Transverse colon (tissue), 4 donors: ENCODE measurements around the gene NFS1. TPM values are rescaled to one million over a fixed set of nuclear protein-coding genes. Genes with fewer than 3 reads are reported as not detected.

Source experiments
- DNase-seq: peaks from one replicate; pipeline ENCODE4 v3.0.0-alpha.2; 2019
- H3K27ac ChIP-seq, 4 donors: fragments of 200-600 bp; sonication (generic); 2 replicates each; pipeline ENCODE4 v1.5.1; 2016 to 2018; ENCODE audit warnings: inconsistent platforms in 4 of 4
- H3K27me3 ChIP-seq: fragments of 200-600 bp; sonication (generic); 2 replicates; pipeline ENCODE4 v1.5.1; 2017; ENCODE audit warnings: inconsistent platforms
- H3K36me3 ChIP-seq, 4 donors: fragments of 200-600 bp; sonication (generic); 2 replicates each; pipeline ENCODE4 v1.5.1; 2017 to 2019; ENCODE audit warnings: inconsistent platforms in 4 of 4
- H3K4me1 ChIP-seq, 4 donors: fragments of 200-600 bp; sonication (generic); 2 replicates each; pipeline ENCODE4 v1.5.1; 2017 to 2020; ENCODE audit warnings: inconsistent platforms in 4 of 4
- H3K4me3 ChIP-seq, 4 donors: fragments of 200-600 bp; sonication (generic); 1 replicate in 1 of 4; 2 replicates in 3 of 4; pipeline versions ENCODE4 v1.5.1 to v1.6.1; 2017 to 2019; ENCODE audit warnings: inconsistent platforms in 4 of 4
- H3K9me3 ChIP-seq, 2 donors: fragments of 200-600 bp; sonication (generic); 2 replicates each; pipeline ENCODE4 v1.5.1; 2017 to 2019; ENCODE audit warnings: inconsistent platforms in 2 of 2
- CTCF ChIP-seq, 5 experiments: fragments of 200-600 bp in 3 of 5; fragments of 450-650 bp in 2 of 5; sonication (generic) in 3 of 5; IDR thresholded peaks; 1 replicate in 2 of 5; 2 replicates in 3 of 5; pipeline ENCODE4 v1.5.1; 2016 to 2017; ENCODE audit warnings: antibody characterized with exemption in 5 of 5, inconsistent platforms in 3 of 5, mild to moderate bottlenecking in 2 of 5, moderate library complexity in 1 of 5
- EP300 ChIP-seq: sonication (generic); formaldehyde crosslinking; IDR thresholded peaks from one replicate; pipeline ENCODE4 v1.6.1; 2017; ENCODE audit warnings: antibody characterized with exemption, low read depth
- POLR2A ChIP-seq: fragments of 450-650 bp; IDR thresholded peaks from one replicate; pipeline ENCODE4 v1.6.1; 2016; ENCODE audit warnings: antibody characterized with exemption, mild to moderate bottlenecking, moderate library complexity
- POLR2AphosphoS5 ChIP-seq, 3 donors: sonication (generic); formaldehyde crosslinking; IDR thresholded peaks; one replicate each; pipeline ENCODE4 v1.6.1; 2016; ENCODE audit warnings: antibody characterized with exemption in 3 of 3
- WGBS, 2 donors: methylation state at CpG; one replicate each; pipeline ENCODE4 v1.1.5; 2018; ENCODE audit warnings: low coverage in 1 of 2; 5-methylcytosine and 5-hydroxymethylcytosine counted together
- in situ Hi-C, 4 donors: fragments of 200-750 bp; cut with MboI; loops; one replicate each; pipeline versions ENCODE4 v1.15.0 to v1.15.1; 2017; ENCODE audit warnings: low sequenced_read_pairs in 3 of 4, low pct_ligation_motif_present in 1 of 4, low pct_unique_long_range_greater_than_20kb in 1 of 4
- intact Hi-C: fragments of 100-400 bp; cut with DNase I; formaldehyde crosslinking; loops from one replicate; pipeline ENCODE4 v1.15.1; 2023; ENCODE audit warnings: low total_unique reads
- total RNA-seq, 4 donors: library from RNA; depleted of rRNA; stranded (reverse); fragments of >200 nt; gene quantifications; one replicate each; pipeline ENCODE4 v1.1.0, GENCODE V29; 2016

Gene NFS1
- total RNA-seq, 4 donors from 2014 or later, result 28.4 to 54.1 (median 42.0) TPM

- DNase-seq, result no peak
- no peaks in the 10 kb centered on the region for H3K9me3 ChIP-seq
- H3K4me3 ChIP-seq, result no peak overlapping the region
- 87 to 94% methylated on average over 2 of the region's 2 CpGs for WGBS, 2 donors
- H3K36me3 ChIP-seq, result peaks cover 0 to 16% (median 5%) of the 10 kb centered on the region in 4 donors
- H3K27ac ChIP-seq, result no peak overlapping the region
- H3K27me3 ChIP-seq, result no peaks in the 10 kb centered on the region
- H3K4me1 ChIP-seq, result peaks cover 12 to 32% (median 28%) of the 10 kb centered on the region in 4 donors
- in situ Hi-C loops, result no loop called here
- no peak for TF ChIP-seq EP300
- peak in 1 of 5 experiments; percentile 18 for TF ChIP-seq CTCF (IDR thresholded peaks at IDR 0.05)
- intact Hi-C loops, result no loop called here
These were observed 77.6 kb downstream of the NFS1 start for GRCh38 chr20:35621560-35621946.

- Histone ChIP-seq H3K9me3 (no peaks in the 10 kb centered on the region), H3K4me3 (no peak overlapping the region), H3K4me1 (peaks cover 12 to 32% (median 29%) of the 10 kb centered on the region in 4 donors), H3K27ac (no peak overlapping the region), H3K36me3 (peaks cover 0 to 10% (median 2%) of the 10 kb centered on the region in 4 donors), H3K27me3 (no peaks in the 10 kb centered on the region)
- 70 to 92% methylated on average over 2 to 11 of the region's 11 CpGs for WGBS, 2 donors
- intact Hi-C loops (no loop called here), in situ Hi-C loops (no loop called here)
- TF ChIP-seq EP300, result no peak
- no peak for TF ChIP-seq CTCF (IDR thresholded peaks at IDR 0.05)
- TF ChIP-seq POLR2AphosphoS5 (IDR thresholded peaks at IDR 0.05), result no peak
- no peak for TF ChIP-seq POLR2A
- no peak for DNase-seq
These were observed 78.2 kb downstream of the NFS1 start for GRCh38 chr20:35620818-35621559.

GRCh38 chr20:35619196-35620095 is 79.7 kb downstream of the NFS1 start:
- WGBS, 2 donors, result 7% methylated on average over 40 of the region's 49 CpGs; no CpG with 5 or more reads in 1 of the 2 donors
- DNase-seq, result peak; percentile 86
- H3K36me3 ChIP-seq, result no peaks in the 10 kb centered on the region
- intact Hi-C loops (no loop called here), in situ Hi-C loops (no loop called here)
- H3K4me1 ChIP-seq, result peaks cover 12 to 39% (median 35%) of the 10 kb centered on the region in 4 donors
- TF ChIP-seq EP300 (no peak), POLR2A (no peak), POLR2AphosphoS5 (IDR thresholded peaks at IDR 0.05) (peak in 2 of 3 donors; percentile 10 to 22), CTCF (IDR thresholded peaks at IDR 0.05) (peak; percentile 14 to 40 (median 33))
- no peaks in the 10 kb centered on the region for H3K9me3 ChIP-seq
- H3K27me3 ChIP-seq, result no peaks in the 10 kb centered on the region
- peak overlapping the region; percentile 90 to 98 (median 96) for H3K27ac ChIP-seq
- peak overlapping the region; percentile 27 to 64 (median 40) for H3K4me3 ChIP-seq
